NT2/D1 (cell line): ENCODE data around the gene TECPR2.

Experiments used
- SUZ12 ChIP-seq: IDR thresholded peaks from 2 replicates; pipeline ENCODE4 v1.6.1; 2011; ENCODE audit not compliant: insufficient read length, insufficient read depth; ENCODE audit errors: extremely low read depth
- YY1 ChIP-seq: IDR thresholded peaks from 2 replicates; pipeline ENCODE4 v1.6.1; 2011; ENCODE audit not compliant: insufficient read length, insufficient read depth
- ZNF274 ChIP-seq: IDR thresholded peaks from 2 replicates; pipeline ENCODE4 v1.6.1; 2011; ENCODE audit warnings: mild to moderate bottlenecking, low read depth, low read length

DNA sequence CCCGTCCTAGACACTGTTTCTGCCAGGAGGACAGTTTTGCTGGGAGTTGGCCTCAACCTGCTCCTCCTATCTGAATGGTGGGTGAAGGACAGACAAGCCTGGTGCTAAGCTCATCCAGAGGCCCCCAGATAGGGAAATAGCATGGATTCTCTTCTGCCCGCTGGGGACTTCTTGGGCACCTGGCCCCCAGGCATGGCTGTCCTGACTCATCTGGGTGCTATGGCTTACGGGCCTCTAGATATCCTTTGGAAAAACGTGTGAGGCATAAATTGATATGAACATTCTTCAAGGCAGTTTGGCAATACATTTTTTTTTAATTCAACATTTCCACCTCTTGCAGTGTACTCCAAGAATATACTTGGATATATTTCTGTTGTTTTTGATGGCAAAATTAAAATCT is 8.6 kb downstream of the TECPR2 start:
- TF ChIP-seq ZNF274 (no peak), YY1 (no peak), SUZ12 (no peak)
